Neutrophil (primary cell): ENCODE results near the gene RDH13.
"Not testable (repeated sequence)": the region's sequence is repeated elsewhere in the genome, so short reads cannot be mapped to it uniquely, and the experiment has no call there.

Experiments
- H3K27ac ChIP-seq: fragments of 200-600 bp; sonication (generic); 2 replicates; pipeline ENCODE4 v1.5.1; 2016; ENCODE audit warnings: mild to moderate bottlenecking, moderate library complexity
- H3K27me3 ChIP-seq: fragments of 200-600 bp; sonication (generic); 2 replicates; pipeline ENCODE4 v1.6.0; 2016; ENCODE audit warnings: mild to moderate bottlenecking
- H3K36me3 ChIP-seq: fragments of 200-600 bp; sonication (generic); 2 replicates; pipeline ENCODE4 v1.5.1; 2017
- H3K4me1 ChIP-seq, 2 experiments: fragments of 200-600 bp in 1 of 2; sonication (generic) in 1 of 2; 1 replicate in 1 of 2; 2 replicates in 1 of 2; pipeline versions ENCODE4 v1.5.1 to v1.6.1; 2013 to 2016; ENCODE audit warnings: low read depth in 1 of 2, low read length in 1 of 2, mild to moderate bottlenecking in 1 of 2, moderate library complexity in 1 of 2; ENCODE audit not compliant: control insufficient read depth in 1 of 2, insufficient read depth in 1 of 2
- H3K4me3 ChIP-seq, 2 experiments: fragments of 200-600 bp in 1 of 2; sonication (generic) in 1 of 2; 1 replicate in 1 of 2; 2 replicates in 1 of 2; pipeline ENCODE4 v1.5.1; 2013 to 2016; ENCODE audit warnings: low read depth in 1 of 2, low read length in 1 of 2, mild to moderate bottlenecking in 1 of 2, moderate library complexity in 1 of 2
- H3K9me3 ChIP-seq: fragments of 200-600 bp; sonication (generic); 2 replicates; pipeline ENCODE4 v1.5.1; 2016
- CTCF ChIP-seq: fragments of 200-600 bp; sonication (generic); IDR thresholded peaks from 2 replicates; pipeline ENCODE4 v1.5.1; 2016; ENCODE audit warnings: antibody characterized with exemption

RDH13 gene

GRCh38 chr19:55032170-55032800, 30.7 kb downstream of the RDH13 start:
- H3K4me3 ChIP-seq: no peak overlapping the region

GRCh38 chr19:55031178-55031577, 31.8 kb downstream of the RDH13 start:
- no peaks in the 10 kb centered on the region for H3K36me3 ChIP-seq
- no peak overlapping the region for H3K4me3 ChIP-seq
- TF ChIP-seq CTCF: no peak
- no peaks in the 10 kb centered on the region for H3K27me3 ChIP-seq
- H3K27ac ChIP-seq: no peak overlapping the region
- H3K4me1 ChIP-seq: peaks cover 10 to 12% of the 10 kb centered on the region in 2 experiments
- no peaks in the 10 kb centered on the region for H3K9me3 ChIP-seq

More at GRCh38 chr19:55032170-55032800, 30.7 kb downstream of the RDH13 start:
- Histone ChIP-seq H3K4me1 (peaks cover 10 to 12% of the 10 kb centered on the region in 2 experiments), H3K9me3 (no peaks in the 10 kb centered on the region), H3K27ac (no peak overlapping the region), H3K36me3 (no peaks in the 10 kb centered on the region), H3K27me3 (no peaks in the 10 kb centered on the region)
- TF ChIP-seq CTCF: no peak

- Histone ChIP-seq H3K27me3 (no peaks in the 10 kb centered on the region), H3K27ac (no peak overlapping the region), H3K36me3 (no peaks in the 10 kb centered on the region), H3K4me1 (peaks cover 10 to 12% of the 10 kb centered on the region in 2 experiments), H3K4me3 (no peak overlapping the region), H3K9me3 (no peaks in the 10 kb centered on the region)
- no peak for TF ChIP-seq CTCF
Measured at GRCh38 chr19:55028757-55029156, 34.2 kb downstream of the RDH13 start.

DNA sequence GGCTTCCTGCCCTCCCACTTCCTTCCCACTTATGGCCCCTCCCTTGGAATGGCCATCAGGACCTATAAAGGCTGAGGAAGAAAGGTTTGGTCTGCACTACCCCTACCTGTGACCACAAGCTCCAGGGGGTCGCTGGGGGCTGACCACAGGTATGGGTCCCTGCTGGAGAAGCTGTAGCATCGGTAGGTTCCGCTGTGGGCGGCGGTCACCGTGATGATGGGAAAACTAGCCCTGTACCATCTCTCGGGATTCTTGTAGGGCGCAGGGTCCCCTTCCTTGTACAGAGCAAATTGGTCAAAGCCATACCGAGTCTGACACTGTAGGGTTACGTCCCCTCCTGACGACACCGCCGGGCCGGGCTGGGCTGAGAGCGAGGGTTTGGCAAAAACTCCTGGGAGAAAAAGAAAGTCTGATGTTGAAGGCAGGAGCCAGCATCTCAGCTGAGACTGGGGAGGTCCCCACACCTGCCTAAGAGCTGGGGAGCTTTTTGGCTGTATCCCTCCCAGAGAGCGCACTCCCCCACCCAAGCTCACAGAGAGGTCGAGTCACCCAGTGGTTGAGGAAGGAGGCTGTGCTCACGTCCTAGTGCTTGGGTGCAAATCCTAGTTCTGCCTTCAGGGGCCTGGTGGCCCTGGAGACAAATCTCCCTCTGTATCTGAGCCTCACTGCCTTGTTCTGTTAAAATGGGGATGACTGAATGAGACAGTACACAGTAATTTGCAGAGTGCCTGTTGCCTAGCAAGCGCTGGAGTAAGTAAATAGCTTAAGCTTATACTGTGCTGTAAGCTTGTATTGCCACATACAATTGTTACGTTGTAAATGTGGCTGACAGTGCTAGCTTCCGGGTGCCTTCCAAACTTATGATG, 35.2 kb downstream of the RDH13 start:
- no peak for TF ChIP-seq CTCF
- no peaks in the 10 kb centered on the region for H3K9me3 ChIP-seq
- H3K27me3 ChIP-seq: no peaks in the 10 kb centered on the region
- H3K4me3 ChIP-seq: no peak overlapping the region
- H3K27ac ChIP-seq: peak overlapping the region; percentile 20
- H3K36me3 ChIP-seq: no peaks in the 10 kb centered on the region
- peaks cover 10 to 12% of the 10 kb centered on the region in 2 experiments for H3K4me1 ChIP-seq

DNA sequence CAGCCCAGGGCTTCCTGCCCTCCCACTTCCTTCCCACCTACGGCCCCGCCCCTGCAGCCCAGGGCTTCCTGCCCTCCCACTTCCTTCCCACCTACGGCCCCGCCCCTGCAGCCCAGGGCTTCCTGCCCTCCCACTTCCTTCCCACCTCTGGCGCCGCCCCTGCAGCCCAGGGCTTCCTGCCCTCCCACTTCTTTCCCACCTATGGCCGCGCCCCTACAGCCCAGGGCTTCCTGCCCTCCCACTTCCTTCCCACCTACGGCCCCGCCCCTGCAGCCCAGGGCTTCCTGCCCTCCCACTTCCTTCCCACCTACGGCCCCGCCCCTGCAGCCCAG, 35.8 kb downstream of the RDH13 start:
- peaks cover 10 to 12% of the 10 kb centered on the region in 2 experiments for H3K4me1 ChIP-seq
- not testable (repeated sequence) for H3K36me3 ChIP-seq, H3K27me3 ChIP-seq, H3K4me3 ChIP-seq, H3K9me3 ChIP-seq, H3K27ac ChIP-seq

DNA sequence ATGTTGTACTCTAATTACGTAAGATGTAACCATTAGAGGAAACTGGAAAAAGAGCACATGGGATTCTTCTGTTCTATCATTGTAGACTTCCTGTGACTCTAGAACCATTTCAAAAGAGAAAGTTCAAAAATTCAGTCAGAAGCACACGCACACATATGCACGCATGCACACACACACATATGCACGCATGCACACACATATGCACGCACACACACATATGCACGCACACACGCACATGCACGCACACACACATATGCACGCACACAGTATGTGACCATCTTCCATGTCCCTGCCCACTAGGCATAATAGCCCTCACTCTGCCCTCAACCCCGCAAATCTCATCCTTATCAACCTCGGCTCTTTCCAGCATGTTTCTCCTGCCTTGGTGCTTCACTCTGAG, 38.8 kb downstream of the RDH13 start:
- no peaks in the 10 kb centered on the region for H3K27me3 ChIP-seq
- no peak overlapping the region for H3K4me3 ChIP-seq
- H3K9me3 ChIP-seq: no peaks in the 10 kb centered on the region
- TF ChIP-seq CTCF: no peak
- no peak overlapping the region for H3K27ac ChIP-seq
- H3K36me3 ChIP-seq: no peaks in the 10 kb centered on the region
- H3K4me1 ChIP-seq: peaks cover 10 to 12% of the 10 kb centered on the region in 2 experiments

- H3K9me3 ChIP-seq, H3K27ac ChIP-seq, H3K4me3 ChIP-seq, H3K36me3 ChIP-seq, H3K4me1 ChIP-seq, H3K27me3 ChIP-seq: not testable (repeated sequence)
Measured at GRCh38 chr19:55020351-55020750, 42.6 kb downstream of the RDH13 start.
